C4-2B (cell line): Measurements from ENCODE around the gene NEO1.

Experiments
- H3K27ac ChIP-seq: fragments of 450-650 bp; 2 replicates; pipeline ENCODE4 v1.5.1; 2017
- CTCF ChIP-seq: fragments of 450-650 bp; conservative IDR thresholded peaks from 2 replicates; pipeline ENCODE4 v1.5.1; 2017; ENCODE audit warnings: mild to moderate bottlenecking
- ZFX ChIP-seq: fragments of 450-650 bp; IDR thresholded peaks from 2 replicates; pipeline ENCODE4 v1.6.1; 2017

Gene NEO1

GRCh38 chr15:73338606-73339374 is 286.5 kb downstream of the NEO1 start:
- no peak overlapping the region for H3K27ac ChIP-seq
- no peak for TF ChIP-seq ZFX

GRCh38 chr15:73340502-73341192 is 288.4 kb downstream of the NEO1 start:
- TF ChIP-seq CTCF, result no peak
- no peak for TF ChIP-seq ZFX
- no peak overlapping the region for H3K27ac ChIP-seq

GRCh38 chr15:73341886-73342600 is 289.8 kb downstream of the NEO1 start:
- no peak overlapping the region for H3K27ac ChIP-seq
- TF ChIP-seq ZFX, result no peak
- no peak for TF ChIP-seq CTCF

GRCh38 chr15:73344056-73344455 is 291.8 kb downstream of the NEO1 start:
- TF ChIP-seq ZFX (no peak), CTCF (no peak)
- H3K27ac ChIP-seq, result no peak overlapping the region

GRCh38 chr15:73345658-73346057 is 293.4 kb downstream of the NEO1 start:
- no peak for TF ChIP-seq CTCF
- TF ChIP-seq ZFX, result no peak

GRCh38 chr15:73346735-73347312 is 294.6 kb downstream of the NEO1 start:
- H3K27ac ChIP-seq, result no peak overlapping the region
- TF ChIP-seq CTCF (no peak), ZFX (no peak)

More at GRCh38 chr15:73345658-73346057, 293.4 kb downstream of the NEO1 start:
- no peak overlapping the region for H3K27ac ChIP-seq

- no peak overlapping the region for H3K27ac ChIP-seq
- no peak for TF ChIP-seq CTCF
- TF ChIP-seq ZFX, result no peak
These were observed 296.9 kb downstream of the NEO1 start for GRCh38 chr15:73349191-73349590.
